Naive thymus-derived CD4-positive, alpha-beta T cell (primary cell): ENCODE results near the gene ANKRD44. TPM values are rescaled to one million over a fixed set of nuclear protein-coding genes. Genes with fewer than 3 reads are reported as not detected.

Experiments used
- ATAC-seq: fragments of 150-1000 bp; cut with Tn5 transposase; 2 replicates; pipeline ENCODE4 v1.10.0; 2021; ENCODE audit warnings: mild to moderate bottlenecking, moderate library complexity
- CTCF ChIA-PET: fragments of 350-600 bp; sonication (Branson Sonifier 250); formaldehyde crosslinking; loops from one replicate; lab custom pipeline; 2021; ENCODE audit warnings: antibody characterized with exemption; lab: Charles Lee
- POLR2A ChIA-PET: fragments of 350-600 bp; sonication (Branson Sonifier 250); formaldehyde crosslinking; loops from one replicate; lab custom pipeline; 2021; ENCODE audit warnings: antibody characterized with exemption, inconsistent platforms; lab: Charles Lee
- DNase-seq, 9 donors: peaks; one replicate each; pipeline versions ENCODE4 v3.0.0 to v3.0.0-alpha.2; 2020 to 2022; ENCODE audit warnings: mixed read lengths in 1 of 9
- H3K27ac ChIP-seq: one replicate; pipeline ENCODE4 v1.7.0; 2013; ENCODE audit warnings: mild to moderate bottlenecking, low read depth, low read length, moderate library complexity
- H3K27me3 ChIP-seq, 2 donors: one replicate each; pipeline ENCODE4 v1.7.0; 2013; ENCODE audit warnings: low read length in 2 of 2, mild to moderate bottlenecking in 2 of 2, moderate library complexity in 2 of 2; ENCODE audit not compliant: control insufficient read depth in 2 of 2, insufficient read depth in 2 of 2
- H3K36me3 ChIP-seq, 3 experiments: 1 replicate in 2 of 3; 2 replicates in 1 of 3; pipeline ENCODE4 v1.7.0; 2013; ENCODE audit warnings: low read length in 3 of 3, mild to moderate bottlenecking in 3 of 3, moderate library complexity in 1 of 3; ENCODE audit not compliant: insufficient read depth in 3 of 3, control insufficient read depth in 2 of 3
- H3K4me1 ChIP-seq, 2 donors: one replicate each; pipeline ENCODE4 v1.7.0; 2013; ENCODE audit warnings: low read length in 2 of 2, mild to moderate bottlenecking in 2 of 2, moderate library complexity in 1 of 2; ENCODE audit not compliant: control insufficient read depth in 2 of 2, insufficient read depth in 2 of 2
- H3K4me3 ChIP-seq: 2 replicates; pipeline ENCODE4 v1.7.0; 2013; ENCODE audit warnings: mild to moderate bottlenecking, low read length
- H3K9me3 ChIP-seq, 3 experiments: 1 replicate in 2 of 3; 2 replicates in 1 of 3; pipeline ENCODE4 v1.7.0; 2013; ENCODE audit warnings: low read length in 3 of 3; ENCODE audit not compliant: control insufficient read depth in 2 of 3
- H3K27ac Mint-ChIP-seq, 9 donors: one replicate each; pipeline ENCODE4 v1.8.0; 2020 to 2022; ENCODE audit warnings: mixed read lengths in 9 of 9, mild to moderate bottlenecking in 8 of 9, moderate library complexity in 5 of 9, inconsistent platforms in 2 of 9
- H3K27me3 Mint-ChIP-seq, 5 donors: one replicate each; pipeline ENCODE4 v1.8.0; 2021 to 2022; ENCODE audit warnings: mixed read lengths in 5 of 5, mild to moderate bottlenecking in 1 of 5
- H3K36me3 Mint-ChIP-seq, 5 donors: one replicate each; pipeline ENCODE4 v1.8.0; 2020 to 2022; ENCODE audit warnings: mixed read lengths in 5 of 5, mild to moderate bottlenecking in 3 of 5, inconsistent platforms in 1 of 5
- H3K4me1 Mint-ChIP-seq, 7 donors: one replicate each; pipeline ENCODE4 v1.8.0; 2020 to 2022; ENCODE audit warnings: mixed read lengths in 7 of 7, mild to moderate bottlenecking in 3 of 7, inconsistent platforms in 1 of 7
- H3K4me3 Mint-ChIP-seq, 10 donors: one replicate each; pipeline ENCODE4 v1.8.0; 2020 to 2022; ENCODE audit warnings: mild to moderate bottlenecking in 10 of 10, mixed read lengths in 10 of 10, moderate library complexity in 6 of 10, inconsistent platforms in 2 of 10
- H3K9me3 Mint-ChIP-seq, 11 donors: one replicate each; pipeline ENCODE4 v1.8.0; 2020 to 2022; ENCODE audit warnings: mixed read lengths in 11 of 11, mild to moderate bottlenecking in 4 of 11, inconsistent platforms in 1 of 11, moderate library complexity in 1 of 11
- intact Hi-C, 2 donors: fragments of 100-400 bp; cut with micrococcal nuclease; formaldehyde crosslinking; loops; one replicate each; pipeline ENCODE4 v1.15.1; 2023
- polyA plus RNA-seq, 2 donors: library from polyadenylated mRNA; unstranded; fragments of 300-500 nt; fragmentation: Illumina TruSeq; gene quantifications; one replicate each; pipeline ENCODE4 v1.2.3, GENCODE V29; 2021
- total RNA-seq, 6 experiments: library from RNA in 5 of 6; stranded (reverse) in 5 of 6; gene quantifications; 1 replicate in 5 of 6; 2 replicates in 1 of 6; pipeline ENCODE4 v1.2.3 and lab custom pipeline; 2021 to 2026

ANKRD44 gene
- total and polyA plus RNA-seq, 7 experiments from 2014 or later, result 88.6 to 296 (median 235) TPM

- ATAC-seq (no peak), DNase-seq (no peak)
- Histone ChIP-seq H3K4me1 (no peaks in the 10 kb centered on the region), H3K27ac (no peak overlapping the region), H3K9me3 (no peaks in the 10 kb centered on the region), H3K36me3 (peaks cover 0 to 85% (median 3%) of the 10 kb centered on the region in 3 experiments), H3K4me3 (no peak overlapping the region), H3K27me3 (no peaks in the 10 kb centered on the region)
- peaks cover 6 to 43% (median 13%) of the 10 kb centered on the region in 11 donors for H3K9me3 Mint-ChIP-seq
- CTCF ChIA-PET, result no interaction called here
- intact Hi-C loops, result no loop called here
- POLR2A ChIA-PET, result no interaction called here
- peaks cover 0 to 8% (median 2%) of the 10 kb centered on the region in 7 donors for H3K4me1 Mint-ChIP-seq
- no peak overlapping the region for H3K4me3 Mint-ChIP-seq
- H3K27me3 Mint-ChIP-seq, result no peaks in the 10 kb centered on the region
- peak overlapping the region in 5 of 9 donors; percentile 14 to 48 (median 32) for H3K27ac Mint-ChIP-seq
- peaks cover 27 to 91% (median 85%) of the 10 kb centered on the region in 5 donors for H3K36me3 Mint-ChIP-seq
These were observed 256.1 kb downstream of the ANKRD44 start for GRCh38 chr2:197054437-197054836.

- intact Hi-C loops, result no loop called here
- no peaks in the 10 kb centered on the region for H3K27me3 Mint-ChIP-seq
- H3K36me3 Mint-ChIP-seq, result peaks cover 31 to 85% (median 80%) of the 10 kb centered on the region in 5 donors
- ATAC-seq (peak; percentile 56), DNase-seq (no peak)
- POLR2A ChIA-PET, result no interaction called here
- H3K9me3 Mint-ChIP-seq, result peaks cover 3 to 36% (median 15%) of the 10 kb centered on the region in 11 donors
- H3K36me3 ChIP-seq, result peaks cover 0 to 74% (median 3%) of the 10 kb centered on the region in 3 experiments
- no peak overlapping the region for H3K27ac ChIP-seq
- H3K4me3 ChIP-seq, result no peak overlapping the region
- H3K27ac Mint-ChIP-seq, result peak overlapping the region in 4 of 9 donors; percentile 14 to 51 (median 27)
- H3K27me3 ChIP-seq, result no peaks in the 10 kb centered on the region
- no peak overlapping the region for H3K4me3 Mint-ChIP-seq
- H3K9me3 ChIP-seq, result no peaks in the 10 kb centered on the region
- H3K4me1 Mint-ChIP-seq, result peaks cover 0 to 8% (median 0%) of the 10 kb centered on the region in 7 donors
- CTCF ChIA-PET, result no interaction called here
- H3K4me1 ChIP-seq, result no peaks in the 10 kb centered on the region
These were observed 258.2 kb downstream of the ANKRD44 start for GRCh38 chr2:197052356-197052755.

- Histone ChIP-seq H3K4me3 (no peak overlapping the region), H3K4me1 (peaks cover 0 to 3% of the 10 kb centered on the region in 2 donors), H3K27me3 (no peaks in the 10 kb centered on the region), H3K27ac (no peak overlapping the region), H3K36me3 (peaks cover 0 to 28% (median 6%) of the 10 kb centered on the region in 3 experiments), H3K9me3 (no peaks in the 10 kb centered on the region)
- ATAC-seq (no peak), DNase-seq (no peak)
- Mint-ChIP-seq H3K9me3 (peaks cover 0 to 8% (median 3%) of the 10 kb centered on the region in 11 donors), H3K36me3 (peaks cover 21 to 54% (median 33%) of the 10 kb centered on the region in 5 donors), H3K27me3 (no peaks in the 10 kb centered on the region), H3K4me3 (no peak overlapping the region), H3K27ac (peak overlapping the region in 8 of 9 donors; percentile 2 to 71 (median 52)), H3K4me1 (peaks cover 6 to 32% (median 19%) of the 10 kb centered on the region in 7 donors)
- ChIA-PET POLR2A (no interaction called here), CTCF (no interaction called here)
- intact Hi-C loops, result loop anchor here in 1 of 2 donors (2.0 kb wide), 1 partner anchor 14 kb away; no protein-coding TSS in a partner anchor
These were observed 265.5 kb downstream of the ANKRD44 start for GRCh38 chr2:197045115-197045514.

- POLR2A ChIA-PET, result interaction anchor here (0.9 to 1.2 kb wide), 2 partner anchors 14 to 18 kb away, joined by 3 to 4 read pairs; no protein-coding TSS in a partner anchor
These were observed 267.8 kb downstream of the ANKRD44 start for GRCh38 chr2:197042739-197043196.

GRCh38 chr2:197037863-197038398 lies 272.6 kb downstream of the ANKRD44 start:
- H3K36me3 Mint-ChIP-seq, result peaks cover 17 to 69% (median 59%) of the 10 kb centered on the region in 5 donors
- peaks cover 4 to 53% (median 6%) of the 10 kb centered on the region in 3 experiments for H3K36me3 ChIP-seq
- POLR2A ChIA-PET, result no interaction called here
- peak overlapping the region in 7 of 9 donors; percentile 15 to 83 (median 69) for H3K27ac Mint-ChIP-seq
- ATAC-seq (no peak), DNase-seq (no peak)
- no peaks in the 10 kb centered on the region for H3K27me3 Mint-ChIP-seq
- peaks cover 0 to 2% (median 0%) of the 10 kb centered on the region in 11 donors for H3K9me3 Mint-ChIP-seq
- H3K27me3 ChIP-seq, result no peaks in the 10 kb centered on the region
- intact Hi-C loops, result no loop called here
- H3K4me3 Mint-ChIP-seq, result no peak overlapping the region
- H3K27ac ChIP-seq, result no peak overlapping the region
- no peaks in the 10 kb centered on the region for H3K9me3 ChIP-seq
- H3K4me3 ChIP-seq, result no peak overlapping the region
- H3K4me1 ChIP-seq, result peaks cover 3 to 6% of the 10 kb centered on the region in 2 donors
- CTCF ChIA-PET, result no interaction called here
- H3K4me1 Mint-ChIP-seq, result peaks cover 23 to 80% (median 57%) of the 10 kb centered on the region in 7 donors

More at GRCh38 chr2:197042739-197043196, 267.8 kb downstream of the ANKRD44 start:
- peak overlapping the region in 6 of 9 donors; percentile 23 to 77 (median 74) for H3K27ac Mint-ChIP-seq
- CTCF ChIA-PET, result no interaction called here
- peaks cover 12 to 51% (median 31%) of the 10 kb centered on the region in 5 donors for H3K36me3 Mint-ChIP-seq
- H3K4me1 ChIP-seq, result peaks cover 0 to 3% of the 10 kb centered on the region in 2 donors
- no peak overlapping the region for H3K27ac ChIP-seq
- peaks cover 4 to 31% (median 6%) of the 10 kb centered on the region in 3 experiments for H3K36me3 ChIP-seq
- intact Hi-C loops, result no loop called here
- H3K9me3 ChIP-seq, result no peaks in the 10 kb centered on the region
- no peak overlapping the region for H3K4me3 ChIP-seq
- H3K27me3 Mint-ChIP-seq, result no peaks in the 10 kb centered on the region
- peaks cover 0 to 2% (median 0%) of the 10 kb centered on the region in 11 donors for H3K9me3 Mint-ChIP-seq
- DNase-seq (no peak), ATAC-seq (no peak)
- H3K27me3 ChIP-seq, result no peaks in the 10 kb centered on the region
- peaks cover 9 to 50% (median 26%) of the 10 kb centered on the region in 7 donors for H3K4me1 Mint-ChIP-seq
- H3K4me3 Mint-ChIP-seq, result no peak overlapping the region

- no peaks in the 10 kb centered on the region for H3K27me3 ChIP-seq
- peaks cover 0 to 4% (median 0%) of the 10 kb centered on the region in 11 donors for H3K9me3 Mint-ChIP-seq
- peak overlapping the region in 1 of 10 donors; percentile 4 for H3K4me3 Mint-ChIP-seq
- peaks cover 4 to 53% (median 4%) of the 10 kb centered on the region in 3 experiments for H3K36me3 ChIP-seq
- no peak for DNase-seq
- no peak overlapping the region for H3K4me3 ChIP-seq
- H3K4me1 ChIP-seq, result peaks cover 5 to 16% of the 10 kb centered on the region in 2 donors
- intact Hi-C loops, result no loop called here
- no peak overlapping the region for H3K27ac ChIP-seq
- no peaks in the 10 kb centered on the region for H3K9me3 ChIP-seq
- ATAC-seq, result no peak
- ChIA-PET POLR2A (no interaction called here), CTCF (interaction anchor here (0.6 kb wide), 1 partner anchor 327 kb away, joined by 3 read pairs; no protein-coding TSS in a partner anchor)
- H3K27me3 Mint-ChIP-seq, result no peaks in the 10 kb centered on the region
- H3K27ac Mint-ChIP-seq, result peak overlapping the region in 8 of 9 donors; percentile 55 to 84 (median 72)
- H3K36me3 Mint-ChIP-seq, result peaks cover 11 to 69% (median 61%) of the 10 kb centered on the region in 5 donors
- H3K4me1 Mint-ChIP-seq, result peaks cover 26 to 77% (median 61%) of the 10 kb centered on the region in 7 donors
These were observed 275.6 kb downstream of the ANKRD44 start for GRCh38 chr2:197035002-197035401.
